ENCODE data around the gene MYZAP. TPM values are rescaled to one million over a fixed set of nuclear protein-coding genes. Genes with fewer than 3 reads are reported as not detected.

MYZAP gene
- polyA plus RNA-seq, 1 of the 3 experiments (the other 2 are of a cell fraction) = 0.07 TPM

DNA sequence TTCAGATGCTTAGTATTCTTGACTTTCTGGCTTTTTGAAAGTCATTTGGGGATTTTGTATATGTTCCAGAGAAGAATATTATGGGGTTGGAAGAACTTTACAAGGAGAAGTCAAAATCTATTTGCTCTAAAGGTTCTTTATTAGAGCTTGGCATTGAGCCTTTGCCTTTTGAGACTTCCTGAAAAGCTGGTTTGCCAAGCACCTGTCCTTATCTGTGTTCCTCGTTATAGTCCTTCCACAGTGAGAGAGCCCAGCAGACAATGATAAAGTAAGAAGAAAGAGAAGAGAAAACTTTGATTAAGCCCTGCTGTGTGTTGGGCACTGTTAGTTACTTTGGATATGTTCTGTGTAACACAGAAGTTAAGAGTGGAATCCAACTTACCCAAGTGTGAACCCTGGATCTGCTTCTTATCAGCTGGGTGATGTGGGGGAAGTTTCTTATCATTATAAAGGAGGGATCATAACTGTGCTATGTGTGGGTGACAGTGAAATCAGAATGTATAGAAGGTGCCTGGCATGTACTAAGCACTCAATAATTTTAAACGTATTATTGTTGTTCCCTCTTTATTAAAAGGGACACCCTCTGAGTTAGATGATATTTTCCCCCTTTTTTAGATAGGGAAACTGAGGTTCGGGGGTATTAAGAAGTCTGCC, 70.5 kb downstream of the MYZAP start:
- no peak overlapping the region for H3K27ac ChIP-seq (ENCODE audit: low read depth in 2 of 2, low read length in 1 of 2)
- no peaks in the 10 kb centered on the region; the same call in 1 of the 2 replicates for H3K27me3 ChIP-seq (ENCODE audit: insufficient read depth)
- no peak overlapping the region for H3K4me2 ChIP-seq
- no peaks in the 10 kb centered on the region for H4K20me1 ChIP-seq (ENCODE audit: insufficient read depth)
- TF ChIP-seq EP300 (IDR thresholded peaks at IDR 0.05; ENCODE audit: borderline replicate concordance in 1 of 2, low read depth in 1 of 2, low read length in 1 of 2) (no peak), MXI1 (IDR thresholded peaks at IDR 0.05; ENCODE audit: low read depth, low read length) (no peak), NRF1 (IDR thresholded peaks at IDR 0.05; ENCODE audit: low read depth, low read length) (no peak), EZH2phosphoT487 (IDR thresholded peaks at IDR 0.05; ENCODE audit: borderline replicate concordance, low read depth) (no peak), SIN3A (IDR thresholded peaks at IDR 0.05; ENCODE audit: borderline replicate concordance, low read depth, low read length) (no peak), JUND (IDR thresholded peaks at IDR 0.05) (no peak)
- TF ChIP-seq, protein P1, sequence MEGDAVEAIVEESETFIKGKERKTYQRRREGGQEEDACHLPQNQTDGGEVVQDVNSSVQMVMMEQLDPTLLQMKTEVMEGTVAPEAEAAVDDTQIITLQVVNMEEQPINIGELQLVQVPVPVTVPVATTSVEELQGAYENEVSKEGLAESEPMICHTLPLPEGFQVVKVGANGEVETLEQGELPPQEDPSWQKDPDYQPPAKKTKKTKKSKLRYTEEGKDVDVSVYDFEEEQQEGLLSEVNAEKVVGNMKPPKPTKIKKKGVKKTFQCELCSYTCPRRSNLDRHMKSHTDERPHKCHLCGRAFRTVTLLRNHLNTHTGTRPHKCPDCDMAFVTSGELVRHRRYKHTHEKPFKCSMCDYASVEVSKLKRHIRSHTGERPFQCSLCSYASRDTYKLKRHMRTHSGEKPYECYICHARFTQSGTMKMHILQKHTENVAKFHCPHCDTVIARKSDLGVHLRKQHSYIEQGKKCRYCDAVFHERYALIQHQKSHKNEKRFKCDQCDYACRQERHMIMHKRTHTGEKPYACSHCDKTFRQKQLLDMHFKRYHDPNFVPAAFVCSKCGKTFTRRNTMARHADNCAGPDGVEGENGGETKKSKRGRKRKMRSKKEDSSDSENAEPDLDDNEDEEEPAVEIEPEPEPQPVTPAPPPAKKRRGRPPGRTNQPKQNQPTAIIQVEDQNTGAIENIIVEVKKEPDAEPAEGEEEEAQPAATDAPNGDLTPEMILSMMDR (IDR thresholded peaks at IDR 0.05) = no peak
- no peaks in the 10 kb centered on the region for H3F3A ChIP-seq (replicated peaks; ENCODE audit: insufficient read depth)
- H3K4me3 ChIP-seq (ENCODE audit: low read depth in 2 of 2, low read length in 1 of 2) = no peak overlapping the region
- WGBS (ENCODE audit: low lambda C conversion rate) = 59% methylated on average over 3 of the region's 3 CpGs
- no peaks in the 10 kb centered on the region for H3K9me3 ChIP-seq
- no peak overlapping the region for H3K9ac ChIP-seq
- no peaks in the 10 kb centered on the region for H3K79me2 ChIP-seq (ENCODE audit: insufficient read depth)
- DNase-seq = no peak
- H2AFZ ChIP-seq (ENCODE audit: low read depth) = no peak overlapping the region
- no peaks in the 10 kb centered on the region for H3K36me3 ChIP-seq (replicated peaks in 1 of 2; ENCODE audit: control insufficient read depth in 1 of 2, insufficient read depth in 2 of 2, low read length in 1 of 2)
- POLR2A ChIA-PET = no interaction called here
- no peaks in the 10 kb centered on the region for H3K9me2 ChIP-seq
- H3K4me1 ChIP-seq (ENCODE audit: control insufficient read depth in 1 of 2, insufficient read depth in 2 of 2, low read depth in 1 of 2, low read length in 1 of 2) = peaks cover 0 to 2% of the 10 kb centered on the region in 2 experiments; a peak in 1 of 4 replicates
- CTCF ChIA-PET = interaction anchor here (0.6 to 2.4 kb wide), 9 partner anchors 9 to 408 kb away, joined by 3 to 8 read pairs (median 3); partner anchors contain the start of gene POLR2M

- DNase-seq = no peak
- TF ChIP-seq TCF12 (IDR thresholded peaks at IDR 0.05) = no peak
- no peak for TF ChIP-seq GABPA (IDR thresholded peaks at IDR 0.05; ENCODE audit: low read depth)
- no peak for TF ChIP-seq TEAD4 (IDR thresholded peaks at IDR 0.05; ENCODE audit: borderline replicate concordance, insufficient read depth)
- TF ChIP-seq ZBTB33 (IDR thresholded peaks at IDR 0.05; ENCODE audit: borderline replicate concordance, low read depth) = no peak
- H3K36me3 ChIP-seq (replicated peaks in 1 of 2; ENCODE audit: control insufficient read depth in 1 of 2, insufficient read depth in 2 of 2, low read length in 1 of 2) = no peaks in the 10 kb centered on the region
- no peaks in the 10 kb centered on the region for H4K20me1 ChIP-seq (ENCODE audit: insufficient read depth)
- no peaks in the 10 kb centered on the region for H3K9me2 ChIP-seq
- H3K4me2 ChIP-seq = no peak overlapping the region
- H3K4me1 ChIP-seq (ENCODE audit: control insufficient read depth in 1 of 2, insufficient read depth in 2 of 2, low read depth in 1 of 2, low read length in 1 of 2) = peaks cover 0 to 2% of the 10 kb centered on the region in 2 experiments; a peak in 1 of 4 replicates
- H2AFZ ChIP-seq (ENCODE audit: low read depth) = no peak overlapping the region
- ChIA-PET CTCF (interaction anchor here (0.8 to 2.4 kb wide), 7 partner anchors 8 to 408 kb away, joined by 3 to 8 read pairs (median 3); partner anchors contain the start of gene POLR2M), POLR2A (no interaction called here)
- 80% methylated on average over 1 of the region's 1 CpG for WGBS (ENCODE audit: low lambda C conversion rate)
- H3F3A ChIP-seq (replicated peaks; ENCODE audit: insufficient read depth) = no peaks in the 10 kb centered on the region
- no peaks in the 10 kb centered on the region for H3K79me2 ChIP-seq (ENCODE audit: insufficient read depth)
- H3K9me3 ChIP-seq = no peaks in the 10 kb centered on the region
- no peak overlapping the region for H3K9ac ChIP-seq
- H3K27ac ChIP-seq (ENCODE audit: low read depth in 2 of 2, low read length in 1 of 2) = no peak overlapping the region
- no peak overlapping the region for H3K4me3 ChIP-seq (ENCODE audit: low read depth in 2 of 2, low read length in 1 of 2)
- H3K27me3 ChIP-seq (ENCODE audit: insufficient read depth) = no peaks in the 10 kb centered on the region; the same call in 1 of the 2 replicates
These were observed 71.1 kb downstream of the MYZAP start for GRCh38 chr15:57662802-57663201.

Measured in SK-N-SH (cell line).